Mesenchymal stem cell (in vitro differentiated cells and primary cell): ENCODE data around the gene GAREM1.
A peak's percentile ranks its signal among the peaks of the same experiment; 100 is the strongest.

Source experiments
- DNase-seq: peaks from one replicate; pipeline ENCODE4 v3.0.0-alpha.2; 2013
- H2AFZ ChIP-seq: one replicate; pipeline ENCODE4 v1.6.1; 2013; ENCODE audit warnings: low read depth, mild to moderate bottlenecking, control low read depth, inconsistent platforms, low read length, moderate library complexity
- H2AK5ac ChIP-seq: 2 replicates; pipeline ENCODE4 v1.6.1; 2013; ENCODE audit warnings: low read length, moderate library complexity, mild to moderate bottlenecking, inconsistent platforms; ENCODE audit not compliant: severe bottlenecking
- H2BK120ac ChIP-seq: one replicate; pipeline ENCODE4 v1.6.1; 2013; ENCODE audit warnings: low read depth, mild to moderate bottlenecking, inconsistent platforms, low read length, moderate library complexity
- H2BK12ac ChIP-seq, 2 experiments: one replicate each; pipeline ENCODE4 v1.6.1; 2013; ENCODE audit warnings: inconsistent platforms in 2 of 2, low read length in 2 of 2, mild to moderate bottlenecking in 2 of 2, moderate library complexity in 2 of 2, control low read depth in 1 of 2
- H2BK15ac ChIP-seq: one replicate; pipeline ENCODE4 v1.6.1; 2013; ENCODE audit warnings: mild to moderate bottlenecking, low read depth, inconsistent platforms; ENCODE audit not compliant: poor library complexity, severe bottlenecking
- H2BK5ac ChIP-seq: 2 replicates; pipeline ENCODE4 v1.6.1; 2013; ENCODE audit warnings: low read depth, mild to moderate bottlenecking, low read length, control low read depth, inconsistent platforms; ENCODE audit not compliant: poor library complexity, severe bottlenecking
- H3K14ac ChIP-seq, 2 experiments: one replicate each; pipeline ENCODE4 v1.6.1; 2013; ENCODE audit warnings: inconsistent platforms in 2 of 2, low read length in 2 of 2, control low read depth in 1 of 2, mild to moderate bottlenecking in 1 of 2, moderate library complexity in 1 of 2
- H3K18ac ChIP-seq, 2 experiments: one replicate each; pipeline ENCODE4 v1.6.1; 2013; ENCODE audit warnings: inconsistent platforms in 2 of 2, low read length in 2 of 2, control low read depth in 1 of 2, low read depth in 1 of 2, mild to moderate bottlenecking in 1 of 2
- H3K23ac ChIP-seq, 2 experiments: one replicate each; pipeline ENCODE4 v1.6.1; 2013; ENCODE audit warnings: inconsistent platforms in 2 of 2, low read length in 2 of 2, mild to moderate bottlenecking in 2 of 2, moderate library complexity in 2 of 2, control low read depth in 1 of 2
- H3K27ac ChIP-seq: 2 replicates; pipeline ENCODE4 v1.5.1; 2013; ENCODE audit warnings: mild to moderate bottlenecking, moderate library complexity, low read length, control low read depth, inconsistent platforms; ENCODE audit not compliant: poor library complexity, severe bottlenecking
- H3K27me3 ChIP-seq, 2 experiments: 2 replicates each; pipeline versions ENCODE4 v1.6.1 to v1.7.0; 2013; ENCODE audit warnings: low read length in 2 of 2, mild to moderate bottlenecking in 2 of 2, moderate library complexity in 2 of 2, control low read depth in 1 of 2, inconsistent platforms in 1 of 2; ENCODE audit not compliant: control insufficient read depth in 1 of 2, insufficient read depth in 1 of 2
- H3K36me3 ChIP-seq, 2 experiments: 2 replicates each; pipeline versions ENCODE4 v1.6.1 to v1.7.0; 2013; ENCODE audit warnings: low read length in 2 of 2, control low read depth in 1 of 2, inconsistent platforms in 1 of 2, low read depth in 1 of 2, mild to moderate bottlenecking in 1 of 2; ENCODE audit not compliant: insufficient read depth in 2 of 2, control insufficient read depth in 1 of 2
- H3K4ac ChIP-seq, 2 experiments: one replicate each; pipeline ENCODE4 v1.6.1; 2013; ENCODE audit warnings: inconsistent platforms in 2 of 2, low read length in 2 of 2, mild to moderate bottlenecking in 2 of 2, moderate library complexity in 2 of 2, control low read depth in 1 of 2, low read depth in 1 of 2
- H3K4me1 ChIP-seq: 2 replicates; pipeline ENCODE4 v1.6.1; 2013; ENCODE audit warnings: low read depth, low read length, control low read depth; ENCODE audit not compliant: control insufficient read depth, insufficient read depth
- H3K4me2 ChIP-seq: 2 replicates; pipeline ENCODE4 v1.6.1; 2013; ENCODE audit warnings: low read length, mild to moderate bottlenecking, inconsistent platforms; ENCODE audit not compliant: poor library complexity, severe bottlenecking
- H3K4me3 ChIP-seq, 2 experiments: 2 replicates each; pipeline versions ENCODE4 v1.5.1 to v1.7.0; 2013; ENCODE audit warnings: low read length in 2 of 2, mild to moderate bottlenecking in 2 of 2, control low read depth in 1 of 2, low read depth in 1 of 2; ENCODE audit not compliant: insufficient read depth in 1 of 2
- H3K79me1 ChIP-seq: replicated peaks from 2 replicates; pipeline ENCODE4 v1.6.1; 2013; ENCODE audit warnings: mild to moderate bottlenecking, control low read depth, low read length, inconsistent platforms; ENCODE audit not compliant: poor library complexity, severe bottlenecking
- H3K9ac ChIP-seq: 2 replicates; pipeline ENCODE4 v1.7.0; 2013; ENCODE audit warnings: mild to moderate bottlenecking, low read length, moderate library complexity
- H3K9me3 ChIP-seq: 2 replicates; pipeline ENCODE4 v1.7.0; 2013; ENCODE audit warnings: mild to moderate bottlenecking, low read length; ENCODE audit not compliant: control insufficient read depth
- H4K8ac ChIP-seq: one replicate; pipeline ENCODE4 v1.6.1; 2013; ENCODE audit warnings: inconsistent platforms, mild to moderate bottlenecking, low read length, moderate library complexity
- H4K91ac ChIP-seq: one replicate; pipeline ENCODE4 v1.6.1; 2013; ENCODE audit warnings: mild to moderate bottlenecking, low read length, inconsistent platforms
- WGBS: methylation state at CpG from one replicate; pipeline ENCODE4 v1.1.7; 2013; ENCODE audit warnings: mixed read lengths; 5-methylcytosine and 5-hydroxymethylcytosine counted together

The GAREM1 gene

GRCh38 chr18:32297579-32298170 is 173.0 kb downstream of the GAREM1 start:
- H3K27ac ChIP-seq, result no peak overlapping the region
- no peak overlapping the region for H2BK12ac ChIP-seq
- H4K91ac ChIP-seq, result no peak overlapping the region
- no peak overlapping the region for H2BK120ac ChIP-seq
- H4K8ac ChIP-seq, result no peak overlapping the region
- 93% methylated on average over 2 of the region's 5 CpGs for WGBS
- no peak overlapping the region for H3K4ac ChIP-seq
- no peak overlapping the region for H2BK5ac ChIP-seq
- H3K9me3 ChIP-seq, result no peaks in the 10 kb centered on the region
- H2BK15ac ChIP-seq, result no peak overlapping the region
- H3K4me2 ChIP-seq, result no peak overlapping the region
- no peak overlapping the region for H3K23ac ChIP-seq
- no peaks in the 10 kb centered on the region for H3K36me3 ChIP-seq
- H3K4me3 ChIP-seq, result peak overlapping the region in 1 of 2 experiments; percentile 3
- H2AK5ac ChIP-seq, result no peak overlapping the region
- H3K9ac ChIP-seq, result peak overlapping the region; percentile 77
- no peak overlapping the region for H3K18ac ChIP-seq
- H3K27me3 ChIP-seq, result no peaks in the 10 kb centered on the region
- no peak for DNase-seq
- peaks cover under 1% of the 10 kb centered on the region for H3K4me1 ChIP-seq
- no peak overlapping the region for H3K14ac ChIP-seq
- no peak overlapping the region for H2AFZ ChIP-seq
- peaks cover 2% of the 10 kb centered on the region for H3K79me1 ChIP-seq

- Histone ChIP-seq H4K91ac (no peak overlapping the region), H3K27me3 (no peaks in the 10 kb centered on the region), H3K4ac (no peak overlapping the region), H2AFZ (no peak overlapping the region), H2AK5ac (no peak overlapping the region), H2BK15ac (no peak overlapping the region), H3K4me2 (no peak overlapping the region), H3K23ac (no peak overlapping the region), H2BK12ac (no peak overlapping the region), H3K27ac (no peak overlapping the region), H3K9me3 (no peaks in the 10 kb centered on the region), H2BK5ac (no peak overlapping the region), H3K4me1 (no peaks in the 10 kb centered on the region), H2BK120ac (no peak overlapping the region), H3K9ac (no peak overlapping the region), H3K79me1 (peaks cover 2% of the 10 kb centered on the region), H3K18ac (no peak overlapping the region), H3K36me3 (no peaks in the 10 kb centered on the region), H4K8ac (no peak overlapping the region), H3K14ac (no peak overlapping the region), H3K4me3 (no peak overlapping the region)
- 100% methylated on average over 1 of the region's 2 CpGs for WGBS
- DNase-seq, result no peak
Observed at GRCh38 chr18:32296851-32297250, 173.8 kb downstream of the GAREM1 start.

GRCh38 chr18:32295604-32296003 is 175.1 kb downstream of the GAREM1 start:
- H3K36me3 ChIP-seq, result no peaks in the 10 kb centered on the region
- WGBS, result 100% methylated on average over 1 of the region's 3 CpGs
- H3K18ac ChIP-seq, result no peak overlapping the region
- H2BK15ac ChIP-seq, result no peak overlapping the region
- H3K79me1 ChIP-seq, result peaks cover 2% of the 10 kb centered on the region
- H2BK12ac ChIP-seq, result no peak overlapping the region
- no peak for DNase-seq
- H2AK5ac ChIP-seq, result no peak overlapping the region
- H3K27me3 ChIP-seq, result no peaks in the 10 kb centered on the region
- H2BK120ac ChIP-seq, result no peak overlapping the region
- H4K8ac ChIP-seq, result no peak overlapping the region
- H3K4me2 ChIP-seq, result no peak overlapping the region
- H2AFZ ChIP-seq, result no peak overlapping the region
- H4K91ac ChIP-seq, result no peak overlapping the region
- no peaks in the 10 kb centered on the region for H3K4me1 ChIP-seq
- no peaks in the 10 kb centered on the region for H3K9me3 ChIP-seq
- H3K4ac ChIP-seq, result no peak overlapping the region
- H3K9ac ChIP-seq, result no peak overlapping the region
- H3K23ac ChIP-seq, result no peak overlapping the region
- H3K27ac ChIP-seq, result no peak overlapping the region
- H2BK5ac ChIP-seq, result no peak overlapping the region
- no peak overlapping the region for H3K14ac ChIP-seq
- H3K4me3 ChIP-seq, result no peak overlapping the region

GRCh38 chr18:32293107-32293506 is 177.6 kb downstream of the GAREM1 start:
- no peaks in the 10 kb centered on the region for H3K4me1 ChIP-seq
- DNase-seq, result no peak

More at GRCh38 chr18:32293107-32293506, 177.6 kb downstream of the GAREM1 start:
- Histone ChIP-seq H2BK15ac (no peak overlapping the region), H3K9me3 (no peaks in the 10 kb centered on the region), H4K8ac (no peak overlapping the region), H3K18ac (no peak overlapping the region), H3K14ac (no peak overlapping the region), H3K4me3 (no peak overlapping the region), H2BK5ac (no peak overlapping the region), H4K91ac (no peak overlapping the region), H3K27ac (no peak overlapping the region), H2AK5ac (no peak overlapping the region), H3K36me3 (no peaks in the 10 kb centered on the region), H3K4me2 (no peak overlapping the region), H3K9ac (no peak overlapping the region), H3K27me3 (no peaks in the 10 kb centered on the region), H2AFZ (no peak overlapping the region), H2BK12ac (no peak overlapping the region), H3K23ac (no peak overlapping the region), H3K4ac (no peak overlapping the region), H3K79me1 (peaks cover 2% of the 10 kb centered on the region), H2BK120ac (no peak overlapping the region)
- 100% methylated on average over 1 of the region's 2 CpGs for WGBS
